ENCODE data around the gene MAMLD1.

MAMLD1 gene

GRCh38 chrX:150464001-150464400, 100.9 kb downstream of the MAMLD1 start:
- TF ChIP-seq CTCF (IDR thresholded peaks at IDR 0.05; ENCODE audit: control insufficient read depth, insufficient read depth, low read depth, low read length, missing control alignments) = no peak
- no peak overlapping the region for H3K4me3 ChIP-seq (ENCODE audit: control insufficient read depth, low read depth, low read length)
- no peak for DNase-seq (ENCODE audit: low read depth)

- no peak for TF ChIP-seq CTCF (IDR thresholded peaks at IDR 0.05; ENCODE audit: control insufficient read depth, insufficient read depth, low read depth, low read length, missing control alignments)
- no peak overlapping the region for H3K4me3 ChIP-seq (ENCODE audit: control insufficient read depth, low read depth, low read length)
- DNase-seq (ENCODE audit: low read depth) = no peak
These were observed 102.2 kb downstream of the MAMLD1 start for GRCh38 chrX:150465326-150465725.

GRCh38 chrX:150465881-150466775, 103.0 kb downstream of the MAMLD1 start:
- no peak for DNase-seq (ENCODE audit: low read depth)
- TF ChIP-seq CTCF (IDR thresholded peaks at IDR 0.05; ENCODE audit: control insufficient read depth, insufficient read depth, low read depth, low read length, missing control alignments) = no peak
- no peak overlapping the region for H3K4me3 ChIP-seq (ENCODE audit: control insufficient read depth, low read depth, low read length)

DNA sequence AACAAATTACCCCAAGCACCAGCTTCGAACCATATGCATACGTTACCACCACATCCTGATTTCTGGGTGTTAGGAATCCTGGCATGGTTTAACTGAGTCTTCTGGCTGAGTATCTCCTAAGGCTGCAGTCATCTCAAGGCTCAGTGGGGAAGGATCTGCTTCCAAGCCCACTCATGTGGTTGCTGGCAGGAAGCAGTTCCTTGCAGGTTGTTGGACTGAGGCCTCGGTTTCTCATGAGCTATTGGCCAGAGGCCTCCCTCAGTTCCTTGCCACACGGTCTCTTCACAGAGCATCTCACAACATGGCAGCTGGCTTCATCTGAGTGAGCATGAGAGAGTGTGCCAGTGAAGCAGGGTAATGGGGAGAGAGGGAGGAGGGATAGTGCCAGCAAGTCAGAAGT, 109.2 kb downstream of the MAMLD1 start:
- no peak for DNase-seq (ENCODE audit: low read depth)
- TF ChIP-seq CTCF (IDR thresholded peaks at IDR 0.05; ENCODE audit: control insufficient read depth, insufficient read depth, low read depth, low read length, missing control alignments) = no peak
- no peak overlapping the region for H3K4me3 ChIP-seq (ENCODE audit: control insufficient read depth, low read depth, low read length)

DNA sequence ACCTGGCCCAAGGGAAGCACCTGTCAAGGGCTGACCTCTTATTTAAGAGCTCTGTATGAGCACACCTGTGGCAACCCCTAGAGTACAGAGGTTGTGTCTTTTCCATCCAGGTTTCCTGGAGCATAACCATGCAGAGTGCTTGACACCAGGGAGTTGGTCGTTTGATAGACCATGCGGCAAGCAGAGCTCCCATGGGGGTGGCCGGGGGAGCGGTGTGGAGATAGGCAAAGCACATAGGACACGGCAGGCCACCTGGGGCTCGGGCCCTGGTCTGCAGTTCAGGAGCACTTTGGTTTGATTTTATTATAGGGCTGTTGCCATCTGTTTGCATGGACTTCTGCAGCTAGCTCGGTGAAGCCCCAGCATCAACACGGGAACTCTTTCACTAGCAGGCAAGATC, 110.3 kb downstream of the MAMLD1 start:
- DNase-seq (ENCODE audit: low read depth) = no peak
- H3K4me3 ChIP-seq (ENCODE audit: control insufficient read depth, low read depth, low read length) = no peak overlapping the region
- TF ChIP-seq CTCF (IDR thresholded peaks at IDR 0.05; ENCODE audit: control insufficient read depth, insufficient read depth, low read depth, low read length, missing control alignments) = no peak

- H3K4me3 ChIP-seq (ENCODE audit: control insufficient read depth, low read depth, low read length) = no peak overlapping the region
- no peak for DNase-seq (ENCODE audit: low read depth)
- no peak for TF ChIP-seq CTCF (IDR thresholded peaks at IDR 0.05; ENCODE audit: control insufficient read depth, insufficient read depth, low read depth, low read length, missing control alignments)
These were observed 112.3 kb downstream of the MAMLD1 start for GRCh38 chrX:150475461-150475860.

Data from AG09309 (cell line).